D721Med (cell line): ENCODE data around the gene RASSF10.

ENCODE experiments used
- DNase-seq: peaks from one replicate; pipeline ENCODE4 v3.0.0; 2011; ENCODE audit warnings: low spot score; ENCODE audit not compliant: insufficient read length
- FAIRE-seq: peaks from 2 replicates; lab custom pipeline; 2011; peaks lifted over from hg19 to GRCh38; lab: Jason Lieb, UNC
- TF ChIP-seq, protein P1 (sequence below): IDR thresholded peaks from 2 replicates; pipeline ENCODE4 v1.5.1; 2012; ENCODE audit warnings: mild to moderate bottlenecking, control low read depth; ENCODE audit not compliant: insufficient read depth; ENCODE audit errors: missing control alignments

RASSF10 gene

DNA sequence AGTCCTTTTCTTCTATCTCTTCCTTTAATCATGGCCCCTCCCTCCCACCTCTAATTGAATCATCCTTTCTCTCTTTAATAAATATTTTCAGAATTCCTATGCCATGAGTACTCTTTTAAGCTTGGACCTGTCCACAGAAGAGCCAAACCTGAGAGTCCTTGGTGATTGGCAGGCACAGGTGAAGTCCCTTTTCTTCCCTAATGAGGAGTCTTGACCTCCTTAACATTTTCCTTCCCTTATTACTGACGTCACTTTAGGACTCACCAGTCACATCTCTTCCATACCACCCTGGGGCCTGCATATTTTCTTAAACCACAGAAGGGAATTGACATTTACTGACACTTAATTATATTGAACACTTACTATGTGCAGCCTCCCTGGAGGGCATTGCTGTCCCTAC lies 41.0 kb upstream of the RASSF10 start:
- TF ChIP-seq, protein P1, sequence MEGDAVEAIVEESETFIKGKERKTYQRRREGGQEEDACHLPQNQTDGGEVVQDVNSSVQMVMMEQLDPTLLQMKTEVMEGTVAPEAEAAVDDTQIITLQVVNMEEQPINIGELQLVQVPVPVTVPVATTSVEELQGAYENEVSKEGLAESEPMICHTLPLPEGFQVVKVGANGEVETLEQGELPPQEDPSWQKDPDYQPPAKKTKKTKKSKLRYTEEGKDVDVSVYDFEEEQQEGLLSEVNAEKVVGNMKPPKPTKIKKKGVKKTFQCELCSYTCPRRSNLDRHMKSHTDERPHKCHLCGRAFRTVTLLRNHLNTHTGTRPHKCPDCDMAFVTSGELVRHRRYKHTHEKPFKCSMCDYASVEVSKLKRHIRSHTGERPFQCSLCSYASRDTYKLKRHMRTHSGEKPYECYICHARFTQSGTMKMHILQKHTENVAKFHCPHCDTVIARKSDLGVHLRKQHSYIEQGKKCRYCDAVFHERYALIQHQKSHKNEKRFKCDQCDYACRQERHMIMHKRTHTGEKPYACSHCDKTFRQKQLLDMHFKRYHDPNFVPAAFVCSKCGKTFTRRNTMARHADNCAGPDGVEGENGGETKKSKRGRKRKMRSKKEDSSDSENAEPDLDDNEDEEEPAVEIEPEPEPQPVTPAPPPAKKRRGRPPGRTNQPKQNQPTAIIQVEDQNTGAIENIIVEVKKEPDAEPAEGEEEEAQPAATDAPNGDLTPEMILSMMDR: no peak
- FAIRE-seq: no peak
- DNase-seq: no peak

GRCh38 chr11:12968826-12969225 lies 40.3 kb upstream of the RASSF10 start:
- no peak for FAIRE-seq
- DNase-seq: no peak
- TF ChIP-seq, protein P1: no peak

DNA sequence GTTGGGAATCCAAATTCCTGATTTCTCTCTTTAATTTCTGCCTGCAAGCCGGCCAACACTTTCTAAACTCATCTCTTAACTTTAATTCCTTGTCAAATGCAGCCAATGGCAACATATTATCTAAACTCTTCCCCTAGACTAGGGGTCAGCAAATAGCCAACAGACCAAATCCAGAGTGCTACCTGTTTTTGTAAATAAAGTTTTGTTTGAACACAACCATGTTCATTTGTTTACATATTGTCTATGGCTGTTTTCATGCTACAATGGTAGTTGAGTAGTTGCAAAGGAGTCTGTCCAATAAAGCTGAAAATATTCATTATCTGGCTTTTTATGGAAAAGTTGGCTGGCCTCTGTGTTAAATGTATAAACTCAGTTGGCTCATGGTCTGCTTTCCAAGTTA lies 37.2 kb upstream of the RASSF10 start:
- TF ChIP-seq, protein P1: no peak
- no peak for FAIRE-seq
- DNase-seq: no peak

GRCh38 chr11:12973528-12974181 lies 35.5 kb upstream of the RASSF10 start:
- TF ChIP-seq, protein P1: no peak
- DNase-seq (no peak), FAIRE-seq (no peak)

DNA sequence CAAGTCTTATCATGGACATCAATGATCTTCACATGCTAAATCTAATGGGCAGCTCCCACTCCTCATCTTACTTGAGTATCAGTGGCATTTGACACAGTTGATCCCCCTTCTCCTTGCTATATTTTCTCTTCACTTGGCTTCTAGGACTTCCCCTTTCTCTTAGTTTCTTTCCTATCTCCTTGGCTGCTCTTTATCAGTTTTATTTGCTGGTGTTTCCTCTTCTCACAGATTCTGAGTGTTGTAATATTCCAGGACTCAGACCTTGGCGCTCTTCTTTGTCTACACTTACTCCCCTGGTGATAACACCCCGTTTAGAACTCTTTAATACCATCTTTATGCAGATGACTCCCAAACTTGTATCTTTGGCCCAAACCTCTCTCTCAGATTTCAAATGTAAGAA lies 33.9 kb upstream of the RASSF10 start:
- DNase-seq (no peak), FAIRE-seq (no peak)
- TF ChIP-seq, protein P1: no peak

DNA sequence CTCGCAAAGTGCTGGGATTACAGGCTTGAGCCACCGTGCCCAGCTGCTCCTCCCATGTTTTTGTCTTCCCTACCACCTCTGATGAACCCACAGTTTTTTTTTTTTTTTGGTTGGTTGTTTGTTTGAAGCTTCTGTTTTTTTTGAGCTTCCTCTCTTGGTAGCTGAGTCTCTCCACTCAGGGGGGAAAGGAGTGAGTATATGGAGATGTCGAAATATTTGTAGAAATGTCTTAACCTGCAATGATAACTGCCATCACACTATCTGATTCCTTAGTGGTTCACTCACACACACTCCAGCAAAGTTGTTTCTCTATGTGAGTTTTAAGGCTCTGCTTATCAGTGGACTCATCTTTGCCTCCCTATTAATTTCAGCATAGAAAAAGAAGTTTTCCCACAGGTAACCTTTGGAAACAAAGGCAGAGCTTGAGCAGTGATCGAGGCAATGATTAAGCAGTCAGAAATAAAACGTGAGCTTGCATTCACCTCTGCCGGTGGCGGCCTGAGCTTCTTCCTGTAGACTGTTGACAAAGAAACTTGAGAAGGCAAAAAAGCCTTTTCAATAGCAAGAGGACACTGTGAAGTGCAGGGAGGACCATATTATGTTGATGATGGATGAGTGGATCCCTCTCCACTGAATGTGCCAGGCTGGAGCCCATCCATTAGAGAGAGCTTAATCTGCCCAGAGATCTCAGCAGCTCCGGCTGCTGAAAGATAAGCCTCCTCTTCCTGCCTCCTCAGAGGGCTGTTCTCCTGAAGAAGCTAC lies 29.0 kb upstream of the RASSF10 start:
- TF ChIP-seq, protein P1: no peak
- FAIRE-seq (no peak), DNase-seq (no peak)
